Thyroid gland (tissue), 4 donors: ENCODE results near the gene EXOC6. TPM values are rescaled to one million over a fixed set of nuclear protein-coding genes. Genes with fewer than 3 reads are reported as not detected.

ENCODE experiments used
- DNase-seq, 2 donors: peaks; one replicate each; pipeline ENCODE4 v3.0.0-alpha.2; 2019
- H3K27ac ChIP-seq, 3 donors: fragments of 200-600 bp; sonication (generic); 1 replicate in 2 of 3; 2 replicates in 1 of 3; pipeline ENCODE4 v1.5.1; 2016 to 2019; ENCODE audit warnings: mild to moderate bottlenecking in 1 of 3, moderate library complexity in 1 of 3
- H3K27me3 ChIP-seq: fragments of 200-600 bp; sonication (generic); one replicate; pipeline ENCODE4 v1.5.1; 2019
- H3K36me3 ChIP-seq, 2 donors: fragments of 200-600 bp; sonication (generic); one replicate each; pipeline ENCODE4 v1.5.1; 2016 to 2019
- H3K4me1 ChIP-seq, 2 donors: fragments of 200-600 bp; sonication (generic); one replicate each; pipeline ENCODE4 v1.5.1; 2017 to 2019
- H3K4me3 ChIP-seq, 3 donors: fragments of 200-600 bp; sonication (generic); replicated peaks in 1 of 3; 1 replicate in 2 of 3; 2 replicates in 1 of 3; pipeline ENCODE4 v1.5.1; 2016; ENCODE audit warnings: mild to moderate bottlenecking in 1 of 3
- H3K9me3 ChIP-seq: fragments of 200-600 bp; sonication (generic); one replicate; pipeline ENCODE4 v1.5.1; 2017
- POLR2A ChIP-seq, 2 donors: fragments of 450-650 bp; IDR thresholded peaks; one replicate each; pipeline ENCODE4 v1.6.1; 2017; ENCODE audit warnings: antibody characterized with exemption in 2 of 2, mild to moderate bottlenecking in 2 of 2, moderate library complexity in 1 of 2
- WGBS, 2 donors: methylation state at CpG; one replicate each; pipeline ENCODE4 v1.1.5; 2017; 5-methylcytosine and 5-hydroxymethylcytosine counted together
- intact Hi-C: fragments of 100-400 bp; cut with DNase I; formaldehyde crosslinking; loops from one replicate; pipeline ENCODE4 v1.15.1; 2023
- total RNA-seq, 4 donors: library from RNA; depleted of rRNA; stranded (reverse); fragments of >200 nt; gene quantifications; one replicate each; pipeline ENCODE4 v1.2.3, GENCODE V29; 2016
- TF ChIP-seq, protein P1 (sequence below), 6 experiments: fragments of 200-600 bp in 3 of 6; fragments of 450-650 bp in 3 of 6; sonication (generic) in 3 of 6; IDR thresholded peaks; one replicate each; pipeline ENCODE4 v1.5.1; 2016 to 2019; ENCODE audit warnings: antibody characterized with exemption in 6 of 6, mild to moderate bottlenecking in 2 of 6, inconsistent platforms in 1 of 6, moderate library complexity in 1 of 6

EXOC6 gene
- total RNA-seq, 4 donors from 2014 or later, result 51.6 to 74.0 (median 61.1) TPM

DNA sequence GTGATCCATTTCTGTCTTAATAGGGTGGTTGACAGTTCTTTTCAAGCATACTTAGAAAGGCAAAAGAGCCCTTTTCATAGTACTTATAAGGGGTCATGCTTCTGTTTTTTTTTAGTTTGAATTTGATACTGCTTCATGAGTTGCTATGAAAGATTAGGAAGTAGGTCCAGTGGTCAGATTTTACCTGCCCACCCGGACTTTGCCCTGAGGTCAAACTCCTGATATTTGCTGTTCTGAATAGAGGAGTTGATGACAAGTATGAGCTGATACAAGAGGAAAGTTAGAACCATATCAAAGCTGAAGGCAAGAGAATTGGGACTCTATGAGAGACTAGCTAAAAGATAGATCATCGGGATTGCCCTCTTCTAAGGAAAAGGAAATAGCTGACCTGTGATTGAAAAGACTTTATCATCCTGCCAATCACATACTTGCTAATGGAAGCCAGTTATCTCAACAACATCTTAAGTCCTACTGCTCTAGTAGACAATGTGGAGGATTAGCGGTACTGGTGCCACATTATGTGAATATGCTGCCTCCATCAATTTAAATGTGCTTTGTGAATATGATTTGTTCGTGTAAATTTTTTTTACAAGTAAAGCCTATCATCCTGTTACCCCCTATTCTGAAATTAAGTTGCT lies 174.8 kb downstream of the EXOC6 start:
- no peaks in the 10 kb centered on the region for H3K36me3 ChIP-seq
- WGBS, 2 donors, result 74 to 83% methylated on average over 4 of the region's 4 CpGs

DNA sequence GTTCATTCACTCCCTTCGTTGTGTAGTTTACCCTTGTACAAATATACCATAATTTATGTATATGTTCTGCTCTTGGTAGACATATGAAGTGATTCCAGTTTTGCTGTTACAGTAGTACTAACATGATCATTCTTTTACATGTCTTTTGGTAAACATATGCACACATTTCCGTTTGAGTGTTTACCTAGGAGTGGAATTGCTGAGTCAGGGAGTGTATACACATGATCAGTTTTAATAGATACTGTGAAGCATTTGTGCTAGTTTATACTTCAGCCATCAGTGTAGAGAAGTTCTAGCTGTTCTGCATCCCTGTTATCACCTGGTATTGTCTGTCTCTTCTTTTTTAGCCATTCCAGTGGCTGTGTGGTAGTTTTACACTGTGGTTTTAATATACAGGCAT lies 177.8 kb downstream of the EXOC6 start:
- Histone ChIP-seq H3K9me3 (no peaks in the 10 kb centered on the region), H3K4me3 (no peak overlapping the region), H3K4me1 (no peaks in the 10 kb centered on the region), H3K27ac (no peak overlapping the region), H3K36me3 (no peaks in the 10 kb centered on the region), H3K27me3 (no peaks in the 10 kb centered on the region)
- TF ChIP-seq POLR2A (IDR thresholded peaks at IDR 0.05), result no peak
- TF ChIP-seq, protein P1, sequence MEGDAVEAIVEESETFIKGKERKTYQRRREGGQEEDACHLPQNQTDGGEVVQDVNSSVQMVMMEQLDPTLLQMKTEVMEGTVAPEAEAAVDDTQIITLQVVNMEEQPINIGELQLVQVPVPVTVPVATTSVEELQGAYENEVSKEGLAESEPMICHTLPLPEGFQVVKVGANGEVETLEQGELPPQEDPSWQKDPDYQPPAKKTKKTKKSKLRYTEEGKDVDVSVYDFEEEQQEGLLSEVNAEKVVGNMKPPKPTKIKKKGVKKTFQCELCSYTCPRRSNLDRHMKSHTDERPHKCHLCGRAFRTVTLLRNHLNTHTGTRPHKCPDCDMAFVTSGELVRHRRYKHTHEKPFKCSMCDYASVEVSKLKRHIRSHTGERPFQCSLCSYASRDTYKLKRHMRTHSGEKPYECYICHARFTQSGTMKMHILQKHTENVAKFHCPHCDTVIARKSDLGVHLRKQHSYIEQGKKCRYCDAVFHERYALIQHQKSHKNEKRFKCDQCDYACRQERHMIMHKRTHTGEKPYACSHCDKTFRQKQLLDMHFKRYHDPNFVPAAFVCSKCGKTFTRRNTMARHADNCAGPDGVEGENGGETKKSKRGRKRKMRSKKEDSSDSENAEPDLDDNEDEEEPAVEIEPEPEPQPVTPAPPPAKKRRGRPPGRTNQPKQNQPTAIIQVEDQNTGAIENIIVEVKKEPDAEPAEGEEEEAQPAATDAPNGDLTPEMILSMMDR (IDR thresholded peaks at IDR 0.05), result no peak
- intact Hi-C loops, result no loop called here
- DNase-seq, result no peak
- WGBS, 2 donors, result 72 to 82% methylated on average over 2 of the region's 2 CpGs

More for the DNA sequence above, 174.8 kb downstream of the EXOC6 start:
- Histone ChIP-seq H3K4me1 (no peaks in the 10 kb centered on the region), H3K27ac (no peak overlapping the region), H3K4me3 (no peak overlapping the region), H3K27me3 (no peaks in the 10 kb centered on the region), H3K9me3 (no peaks in the 10 kb centered on the region)
- no peak for TF ChIP-seq POLR2A (IDR thresholded peaks at IDR 0.05)
- TF ChIP-seq, protein P1 (IDR thresholded peaks at IDR 0.05), result no peak
- intact Hi-C loops, result no loop called here
- no peak for DNase-seq

DNA sequence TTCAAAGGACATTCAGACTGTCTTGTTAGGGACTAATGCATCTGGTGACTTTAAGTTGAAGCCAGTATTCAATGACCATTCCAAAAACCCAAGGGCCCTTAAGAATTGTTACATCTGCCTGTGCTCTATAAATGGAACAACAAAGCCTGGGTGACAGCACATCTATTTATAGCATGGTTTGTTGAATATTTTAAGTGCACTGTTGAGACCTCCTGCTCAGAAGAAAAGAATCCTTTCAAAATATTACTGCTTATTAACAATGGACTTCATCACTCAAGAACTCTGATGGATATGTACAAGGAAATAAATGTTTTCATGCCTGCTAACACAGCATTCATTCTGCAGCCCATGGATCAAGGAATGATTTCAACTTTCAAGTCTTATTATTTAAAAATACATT lies 179.2 kb downstream of the EXOC6 start:
- H3K9me3 ChIP-seq, result no peaks in the 10 kb centered on the region
- intact Hi-C loops, result no loop called here
- H3K27ac ChIP-seq, result no peak overlapping the region
- no peaks in the 10 kb centered on the region for H3K36me3 ChIP-seq
- no peaks in the 10 kb centered on the region for H3K4me1 ChIP-seq
- no peak for TF ChIP-seq POLR2A (IDR thresholded peaks at IDR 0.05)
- TF ChIP-seq, protein P1 (IDR thresholded peaks at IDR 0.05), result no peak
- no peak for DNase-seq
- H3K27me3 ChIP-seq, result no peaks in the 10 kb centered on the region
- H3K4me3 ChIP-seq, result no peak overlapping the region

DNA sequence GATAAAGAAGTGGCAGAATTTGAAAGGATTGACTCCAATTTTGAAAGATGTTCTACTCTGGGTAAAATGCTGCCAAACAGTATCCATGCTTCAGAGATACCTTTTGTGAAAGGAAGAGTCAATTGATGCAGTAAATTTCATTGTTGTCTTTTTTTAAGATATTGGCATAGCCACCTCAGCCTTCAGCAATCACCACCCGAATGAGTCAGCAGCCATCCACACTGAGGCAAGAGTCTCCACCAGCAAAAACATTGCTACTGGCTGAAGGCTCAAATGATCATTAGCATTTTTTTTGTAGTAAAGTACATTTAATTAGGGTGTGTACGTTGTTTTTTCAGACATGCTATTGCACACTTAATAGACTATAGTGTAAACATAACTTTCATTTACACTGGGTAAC lies 180.6 kb downstream of the EXOC6 start:
- Histone ChIP-seq H3K4me1 (peaks cover 0 to 7% of the 10 kb centered on the region in 2 donors), H3K36me3 (no peaks in the 10 kb centered on the region), H3K27me3 (no peaks in the 10 kb centered on the region), H3K27ac (no peak overlapping the region), H3K4me3 (no peak overlapping the region), H3K9me3 (no peaks in the 10 kb centered on the region)
- 85 to 86% methylated on average over 2 of the region's 2 CpGs for WGBS, 2 donors
- TF ChIP-seq, protein P1 (IDR thresholded peaks at IDR 0.05), result no peak
- TF ChIP-seq POLR2A (IDR thresholded peaks at IDR 0.05), result no peak
- DNase-seq, result no peak
- intact Hi-C loops, result no loop called here

DNA sequence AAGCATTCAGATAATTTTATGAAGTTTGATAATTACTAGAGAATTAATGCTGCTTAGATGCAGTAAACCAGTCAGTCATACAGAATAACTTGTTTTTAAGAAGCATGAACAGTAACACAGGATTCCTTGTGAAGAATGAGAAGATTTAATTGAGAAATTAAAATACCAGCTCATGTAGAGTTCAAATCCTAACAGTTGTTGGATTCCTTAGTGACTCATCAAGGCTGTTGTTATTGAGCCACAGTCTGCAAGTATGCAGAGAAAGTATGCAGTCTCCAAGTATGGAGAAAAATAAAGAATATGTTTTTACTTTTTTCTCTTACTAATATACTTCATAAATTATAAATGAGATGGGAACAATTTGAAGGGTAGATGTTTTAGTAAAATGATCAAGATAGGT lies 182.1 kb downstream of the EXOC6 start:
- no peaks in the 10 kb centered on the region for H3K27me3 ChIP-seq
- H3K4me1 ChIP-seq, result peaks cover 0 to 7% of the 10 kb centered on the region in 2 donors
- intact Hi-C loops, result no loop called here
- TF ChIP-seq, protein P1 (IDR thresholded peaks at IDR 0.05), result no peak
- no peak for TF ChIP-seq POLR2A (IDR thresholded peaks at IDR 0.05)
- H3K9me3 ChIP-seq, result no peaks in the 10 kb centered on the region
- H3K36me3 ChIP-seq, result no peaks in the 10 kb centered on the region
- DNase-seq, result no peak
- H3K4me3 ChIP-seq, result no peak overlapping the region
- no peak overlapping the region for H3K27ac ChIP-seq
